Kidney tubule cell (primary cell): ENCODE results near the gene ZNF445.
"Not testable (repeated sequence)": the region's sequence is repeated elsewhere in the genome, so short reads cannot be mapped to it uniquely, and the experiment has no call there.

Experiments
- DNase-seq: peaks from one replicate; pipeline ENCODE4 v3.0.0-alpha.2; 2018; ENCODE audit warnings: low spot score

The ZNF445 gene

GRCh38 chr3:44434834-44435510 lies 42.5 kb downstream of the ZNF445 start:
- DNase-seq = no peak

GRCh38 chr3:44430466-44430865 lies 47.0 kb downstream of the ZNF445 start:
- no peak for DNase-seq

- no peak for DNase-seq
Observed at GRCh38 chr3:44429459-44429858, 48.0 kb downstream of the ZNF445 start.

GRCh38 chr3:44428910-44429309 lies 48.6 kb downstream of the ZNF445 start:
- no peak for DNase-seq

- no peak for DNase-seq
Observed at GRCh38 chr3:44427683-44428082, 49.8 kb downstream of the ZNF445 start.

GRCh38 chr3:44424758-44425157 lies 52.7 kb downstream of the ZNF445 start:
- no peak for DNase-seq

GRCh38 chr3:44421280-44421679 lies 56.2 kb downstream of the ZNF445 start:
- no peak for DNase-seq

- no peak for DNase-seq
Observed at GRCh38 chr3:44420676-44421075, 56.8 kb downstream of the ZNF445 start.

- no peak for DNase-seq
Observed at GRCh38 chr3:44419923-44420650, 57.4 kb downstream of the ZNF445 start.

- DNase-seq = no peak
Observed at GRCh38 chr3:44419116-44419922, 58.2 kb downstream of the ZNF445 start.

- DNase-seq = no peak
Observed at GRCh38 chr3:44418549-44418948, 58.9 kb downstream of the ZNF445 start.

- not testable (repeated sequence) for DNase-seq
Observed at GRCh38 chr3:44418118-44418517, 59.4 kb downstream of the ZNF445 start.

GRCh38 chr3:44416031-44417030 lies 61.1 kb downstream of the ZNF445 start:
- DNase-seq = no peak

- DNase-seq = no peak
Observed at GRCh38 chr3:44415421-44415820, 62.0 kb downstream of the ZNF445 start.

- DNase-seq = no peak
Observed at GRCh38 chr3:44414517-44415090, 62.9 kb downstream of the ZNF445 start.

- DNase-seq = no peak
Observed at GRCh38 chr3:44412365-44412764, 65.1 kb downstream of the ZNF445 start.

GRCh38 chr3:44411031-44411645 lies 66.3 kb downstream of the ZNF445 start:
- DNase-seq = no peak

- DNase-seq = no peak
Observed at GRCh38 chr3:44409640-44410410, 67.6 kb downstream of the ZNF445 start.

GRCh38 chr3:44402548-44402947 lies 74.9 kb downstream of the ZNF445 start:
- DNase-seq = no peak

- DNase-seq = no peak
Observed at GRCh38 chr3:44400771-44401170, 76.7 kb downstream of the ZNF445 start.
